Measurements from ENCODE around the gene LRTM2. TPM values are rescaled to one million over a fixed set of nuclear protein-coding genes. Genes with fewer than 3 reads are reported as not detected.

LRTM2 gene
- total RNA-seq, 1 experiment from 2014 or later: not detected

DNA sequence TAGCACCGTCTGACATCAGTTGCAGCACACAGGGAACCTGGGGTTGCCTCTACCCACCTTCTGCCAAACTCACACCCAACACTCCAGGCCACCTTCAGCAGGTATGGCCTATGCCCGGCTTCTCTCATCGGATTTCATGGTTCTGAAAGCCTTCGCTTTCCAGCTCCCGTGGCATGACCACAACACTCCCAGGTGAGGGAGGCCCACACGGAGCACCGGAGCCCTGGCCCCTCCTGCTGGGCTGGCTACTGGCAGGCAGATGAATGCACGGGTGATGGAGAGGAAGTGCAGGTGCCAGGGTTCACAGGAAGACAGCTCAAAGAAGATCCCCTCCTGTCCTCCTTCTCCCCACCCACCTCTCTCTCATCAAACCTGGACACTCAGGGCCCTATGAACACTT is 60.9 kb downstream of the LRTM2 start:
- Histone ChIP-seq H3K27me3 (ENCODE audit: low read length) (peaks cover 25% of the 10 kb centered on the region), H3K4me2 (ENCODE audit: low read length) (no peak overlapping the region), H4K20me1 (ENCODE audit: low read length) (no peaks in the 10 kb centered on the region), H3K9me2 (replicated peaks; ENCODE audit: low read length) (no peaks in the 10 kb centered on the region), H3K9me3 (ENCODE audit: low read length) (no peaks in the 10 kb centered on the region), H3F3A (ENCODE audit: low read length, unreplicated experiment) (no peaks in the 10 kb centered on the region), H2AFZ (ENCODE audit: low read length) (no peak overlapping the region), H3K4me1 (ENCODE audit: insufficient read depth, low read length) (no peaks in the 10 kb centered on the region), H3K9ac (ENCODE audit: low read length) (no peak overlapping the region), H3K27ac (ENCODE audit: low read length) (no peak overlapping the region), H3K36me3 (ENCODE audit: low read depth, low read length) (no peaks in the 10 kb centered on the region), H3K79me2 (ENCODE audit: low read length) (no peaks in the 10 kb centered on the region), H3K4me3 (ENCODE audit: low read length) (no peak overlapping the region)
- CTCF ChIA-PET: no interaction called here
- DNase-seq: no peak
- POLR2A ChIA-PET (ENCODE audit: unreplicated experiment): no interaction called here
- intact Hi-C loops (cut with micrococcal nuclease): no loop called here
- TF ChIP-seq EZH2phosphoT487 (IDR thresholded peaks at IDR 0.05; ENCODE audit: borderline replicate concordance, low read length) (no peak), EZH2 (IDR thresholded peaks at IDR 0.05; ENCODE audit: low read length, unreplicated experiment) (no peak)
- TF ChIP-seq, protein P1, sequence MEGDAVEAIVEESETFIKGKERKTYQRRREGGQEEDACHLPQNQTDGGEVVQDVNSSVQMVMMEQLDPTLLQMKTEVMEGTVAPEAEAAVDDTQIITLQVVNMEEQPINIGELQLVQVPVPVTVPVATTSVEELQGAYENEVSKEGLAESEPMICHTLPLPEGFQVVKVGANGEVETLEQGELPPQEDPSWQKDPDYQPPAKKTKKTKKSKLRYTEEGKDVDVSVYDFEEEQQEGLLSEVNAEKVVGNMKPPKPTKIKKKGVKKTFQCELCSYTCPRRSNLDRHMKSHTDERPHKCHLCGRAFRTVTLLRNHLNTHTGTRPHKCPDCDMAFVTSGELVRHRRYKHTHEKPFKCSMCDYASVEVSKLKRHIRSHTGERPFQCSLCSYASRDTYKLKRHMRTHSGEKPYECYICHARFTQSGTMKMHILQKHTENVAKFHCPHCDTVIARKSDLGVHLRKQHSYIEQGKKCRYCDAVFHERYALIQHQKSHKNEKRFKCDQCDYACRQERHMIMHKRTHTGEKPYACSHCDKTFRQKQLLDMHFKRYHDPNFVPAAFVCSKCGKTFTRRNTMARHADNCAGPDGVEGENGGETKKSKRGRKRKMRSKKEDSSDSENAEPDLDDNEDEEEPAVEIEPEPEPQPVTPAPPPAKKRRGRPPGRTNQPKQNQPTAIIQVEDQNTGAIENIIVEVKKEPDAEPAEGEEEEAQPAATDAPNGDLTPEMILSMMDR (conservative IDR thresholded peaks at IDR 0.05; ENCODE audit: low read depth, low read length): no peak
- ATAC-seq: no peak
- no TSS peak for BruUV-seq (replicated peaks)

DNA sequence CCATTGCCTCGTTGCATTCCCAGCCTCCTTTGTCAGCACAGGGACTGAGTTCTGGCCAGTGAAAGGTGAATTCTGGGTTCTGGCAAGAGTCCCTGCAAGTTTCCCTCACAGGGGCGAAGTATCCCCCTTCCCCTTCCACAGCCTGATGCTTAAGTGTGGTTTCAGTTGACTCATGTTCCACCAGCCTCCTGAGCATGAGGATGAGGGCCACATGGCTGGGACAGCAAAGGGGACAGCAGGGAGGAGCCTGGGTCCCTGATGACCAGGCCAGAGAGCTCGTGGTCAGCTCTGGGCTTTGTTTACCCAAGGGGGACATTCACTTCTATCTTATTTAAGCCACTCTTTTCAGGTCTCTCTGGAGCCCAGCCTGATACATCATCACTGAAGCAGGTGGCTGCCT is 61.6 kb downstream of the LRTM2 start:
- no TSS peak for BruUV-seq (replicated peaks)
- H3K4me3 ChIP-seq (ENCODE audit: low read length): no peak overlapping the region
- H3K4me1 ChIP-seq (ENCODE audit: insufficient read depth, low read length): no peaks in the 10 kb centered on the region
- TF ChIP-seq EZH2phosphoT487 (IDR thresholded peaks at IDR 0.05; ENCODE audit: borderline replicate concordance, low read length) (no peak), EZH2 (IDR thresholded peaks at IDR 0.05; ENCODE audit: low read length, unreplicated experiment) (no peak)
- TF ChIP-seq, protein P1 (conservative IDR thresholded peaks at IDR 0.05; ENCODE audit: low read depth, low read length): no peak
- no peaks in the 10 kb centered on the region for H3K9me2 ChIP-seq (replicated peaks; ENCODE audit: low read length)
- no peaks in the 10 kb centered on the region for H3F3A ChIP-seq (ENCODE audit: low read length, unreplicated experiment)
- H3K36me3 ChIP-seq (ENCODE audit: low read depth, low read length): no peaks in the 10 kb centered on the region
- CTCF ChIA-PET: no interaction called here
- DNase-seq: no peak
- no peaks in the 10 kb centered on the region for H3K9me3 ChIP-seq (ENCODE audit: low read length)
- ATAC-seq: no peak
- H3K9ac ChIP-seq (ENCODE audit: low read length): no peak overlapping the region
- POLR2A ChIA-PET (ENCODE audit: unreplicated experiment): no interaction called here
- no peaks in the 10 kb centered on the region for H3K79me2 ChIP-seq (ENCODE audit: low read length)
- H2AFZ ChIP-seq (ENCODE audit: low read length): no peak overlapping the region
- intact Hi-C loops (cut with micrococcal nuclease): no loop called here
- H3K27me3 ChIP-seq (ENCODE audit: low read length): peaks cover 26% of the 10 kb centered on the region
- H4K20me1 ChIP-seq (ENCODE audit: low read length): no peaks in the 10 kb centered on the region
- H3K4me2 ChIP-seq (ENCODE audit: low read length): no peak overlapping the region
- no peak overlapping the region for H3K27ac ChIP-seq (ENCODE audit: low read length)

DNA sequence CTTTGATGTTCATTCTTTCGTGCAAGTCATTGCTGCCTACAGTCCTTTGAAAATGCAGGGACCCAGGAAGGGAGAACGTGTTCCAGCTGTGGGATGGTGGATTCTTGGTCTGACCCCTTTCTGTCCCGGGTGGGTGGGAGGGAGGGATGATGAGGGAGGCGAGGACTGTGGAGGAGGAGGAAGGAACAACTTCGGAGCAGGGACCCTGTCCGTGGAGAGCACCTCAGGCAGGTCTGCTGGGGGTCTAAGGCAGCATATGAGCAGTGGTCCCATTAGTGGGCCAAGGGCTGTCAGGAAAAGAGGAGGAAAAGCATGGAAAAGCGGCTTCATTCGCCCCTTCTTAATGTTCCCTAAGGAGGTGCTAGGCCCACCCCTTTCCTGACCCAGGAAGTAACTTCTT is 62.0 kb downstream of the LRTM2 start:
- no peaks in the 10 kb centered on the region for H3K9me2 ChIP-seq (replicated peaks; ENCODE audit: low read length)
- H3F3A ChIP-seq (ENCODE audit: low read length, unreplicated experiment): no peaks in the 10 kb centered on the region
- no peak overlapping the region for H3K4me2 ChIP-seq (ENCODE audit: low read length)
- H3K4me1 ChIP-seq (ENCODE audit: insufficient read depth, low read length): no peaks in the 10 kb centered on the region
- H3K9ac ChIP-seq (ENCODE audit: low read length): no peak overlapping the region
- ATAC-seq: no peak
- intact Hi-C loops (cut with micrococcal nuclease): no loop called here
- no peaks in the 10 kb centered on the region for H3K79me2 ChIP-seq (ENCODE audit: low read length)
- ChIA-PET CTCF (no interaction called here), POLR2A (ENCODE audit: unreplicated experiment) (no interaction called here)
- H2AFZ ChIP-seq (ENCODE audit: low read length): no peak overlapping the region
- no peaks in the 10 kb centered on the region for H4K20me1 ChIP-seq (ENCODE audit: low read length)
- H3K27me3 ChIP-seq (ENCODE audit: low read length): peaks cover 30% of the 10 kb centered on the region
- H3K9me3 ChIP-seq (ENCODE audit: low read length): no peaks in the 10 kb centered on the region
- no peak for DNase-seq
- no peak overlapping the region for H3K4me3 ChIP-seq (ENCODE audit: low read length)
- TF ChIP-seq, protein P1 (conservative IDR thresholded peaks at IDR 0.05; ENCODE audit: low read depth, low read length): no peak
- TF ChIP-seq EZH2 (IDR thresholded peaks at IDR 0.05; ENCODE audit: low read length, unreplicated experiment) (no peak), EZH2phosphoT487 (IDR thresholded peaks at IDR 0.05; ENCODE audit: borderline replicate concordance, low read length) (no peak)
- no TSS peak for BruUV-seq (replicated peaks)
- H3K36me3 ChIP-seq (ENCODE audit: low read depth, low read length): no peaks in the 10 kb centered on the region
- H3K27ac ChIP-seq (ENCODE audit: low read length): no peak overlapping the region

Measured in PC-3 (cell line).